ENCODE measurements around the gene TLR3.

- TF ChIP-seq GATA2 (IDR thresholded peaks at IDR 0.05; ENCODE audit: low read depth, low read length), result no peak
- no peak for TF ChIP-seq GATA3 (IDR thresholded peaks at IDR 0.05; ENCODE audit: low read depth, low read length)
These were observed 38.2 kb upstream of the TLR3 start for GRCh38 chr4:186030795-186031194.
